A549 treated with CpdA at 1 μM for 4 hours (cell line): Measurements from ENCODE around the gene TAF11L9. TPM values are rescaled to one million over a fixed set of nuclear protein-coding genes. Genes with fewer than 3 reads are reported as not detected.

ENCODE experiments used
- total RNA-seq: library from RNA; stranded (reverse); fragments of 200-300 nt; extraction: Qiagen RNA extraction; gene quantifications from 5 replicates; pipeline ENCODE4 v1.2.3, GENCODE V29; 2022; ENCODE audit warnings: low read depth

TAF11L9 gene
- not detected in 5 replicates for total RNA-seq

GRCh38 chr5:17594255-17594654, at the start of gene TAF11L9:
Gene TAF11L9 (minus strand): TSS chr5:17594394.

GRCh38 chr5:17634160-17634559, 40.0 kb upstream of the TAF11L9 start, which contains the start of gene TAF11L14:
Gene TAF11L14 (plus strand): TSS chr5:17634460.

DNA sequence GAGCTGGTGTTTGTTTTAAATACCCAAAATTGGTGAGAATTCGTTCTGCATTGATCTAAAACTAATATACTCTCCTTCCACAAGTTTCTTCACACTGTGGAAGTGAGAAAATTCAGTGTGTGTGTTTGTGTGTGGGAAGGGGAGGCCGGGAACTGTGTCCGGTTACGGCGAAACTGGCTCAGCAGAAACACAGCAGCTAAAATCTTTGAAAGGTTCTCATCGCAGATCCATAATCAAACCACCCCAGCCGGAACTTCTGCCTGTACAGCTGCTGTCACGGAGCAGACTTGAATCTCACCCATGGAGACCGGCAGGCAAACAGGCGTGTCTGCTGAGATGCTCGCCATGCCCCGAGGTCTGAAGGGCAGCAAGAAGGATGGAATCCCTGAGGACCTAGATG, 37.6 kb upstream of the TAF11L9 start, which contains the start of gene TAF11L13:
Gene TAF11L13 (plus strand): TSS at position 301 of the 400 bp plus-strand sequence.

GRCh38 chr5:17610092-17610491, 15.9 kb upstream of the TAF11L9 start, which contains the start of gene TAF11L12:
Gene TAF11L12 (plus strand): TSS chr5:17610392.

GRCh38 chr5:17603880-17604279, 9.7 kb upstream of the TAF11L9 start, which contains the start of gene TAF11L11:
Gene TAF11L11 (plus strand): TSS chr5:17604183.

DNA sequence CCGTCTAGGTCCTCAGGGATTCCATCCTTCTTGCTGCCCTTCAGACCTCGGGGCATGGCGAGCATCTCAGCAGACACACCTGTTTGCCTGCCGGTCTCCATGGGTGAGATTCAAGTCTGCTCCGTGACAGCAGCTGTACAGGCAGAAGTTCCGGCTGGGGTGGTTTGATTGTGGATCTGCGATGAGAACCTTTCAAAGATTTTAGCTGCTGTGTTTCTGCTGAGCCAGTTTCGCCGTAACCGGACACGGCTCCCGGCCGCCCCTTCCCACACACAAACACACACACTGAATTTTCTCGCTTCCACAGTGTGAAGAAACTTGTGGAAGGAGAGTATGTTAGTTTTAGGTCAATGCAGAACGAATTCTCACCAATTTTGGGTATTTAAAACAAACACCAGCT, 3.5 kb upstream of the TAF11L9 start, which contains the start of gene TAF11L10:
Gene TAF11L10 (minus strand): TSS at position 101 of the 400 bp plus-strand sequence.

DNA sequence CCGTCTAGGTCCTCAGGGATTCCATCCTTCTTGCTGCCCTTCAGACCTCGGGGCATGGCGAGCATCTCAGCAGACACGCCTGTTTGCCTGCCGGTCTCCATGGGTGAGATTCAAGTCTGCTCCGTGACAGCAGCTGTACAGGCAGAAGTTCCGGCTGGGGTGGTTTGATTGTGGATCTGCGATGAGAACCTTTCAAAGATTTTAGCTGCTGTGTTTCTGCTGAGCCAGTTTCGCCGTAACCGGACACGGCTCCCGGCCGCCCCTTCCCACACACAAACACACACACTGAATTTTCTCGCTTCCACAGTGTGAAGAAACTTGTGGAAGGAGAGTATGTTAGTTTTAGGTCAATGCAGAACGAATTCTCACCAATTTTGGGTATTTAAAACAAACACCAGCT, 3.3 kb downstream of the TAF11L9 start, which contains the start of gene TAF11L8:
Gene TAF11L8 (minus strand): TSS at position 101 of the 400 bp plus-strand sequence.

GRCh38 chr5:17585658-17586057, 8.5 kb downstream of the TAF11L9 start, which contains the start of gene TAF11L7:
Gene TAF11L7 (minus strand): TSS chr5:17585758.

Other genes with a start within 250 kb of the TAF11L9 start
- gene TAF11L2, start 96.2 kb downstream of the TAF11L9 start, total RNA-seq, result not detected in 5 replicates
- not detected in 5 replicates for gene TAF11L3, start 76.0 kb downstream of the TAF11L9 start, total RNA-seq
- not detected in 5 replicates for gene TAF11L4, start 72.6 kb downstream of the TAF11L9 start, total RNA-seq
- gene TAF11L5, start 69.2 kb downstream of the TAF11L9 start, total RNA-seq, result not detected in 5 replicates
- gene TAF11L6, start 65.7 kb downstream of the TAF11L9 start, total RNA-seq, result not detected in 5 replicates
- gene TAF11L7, start 8.6 kb downstream of the TAF11L9 start, total RNA-seq, result not detected in 5 replicates
- not detected in 5 replicates for gene TAF11L8, start 3.4 kb downstream of the TAF11L9 start, total RNA-seq
- not detected in 5 replicates for gene TAF11L10, start 3.4 kb upstream of the TAF11L9 start, total RNA-seq
- gene TAF11L11, start 9.8 kb upstream of the TAF11L9 start, total RNA-seq, result 0.18 to 0.42 TPM (median 0.23 TPM) in 3 of 5 replicates, not detected in the others
- not detected in 5 replicates for gene TAF11L12, start 16.0 kb upstream of the TAF11L9 start, total RNA-seq
- not detected in 5 replicates for gene TAF11L13, start 37.7 kb upstream of the TAF11L9 start, total RNA-seq
- gene TAF11L14, start 40.1 kb upstream of the TAF11L9 start, total RNA-seq, result not detected in 5 replicates